Bronchial epithelial cell (primary cell): ENCODE measurements around the gene DOCK11. TPM values are rescaled to one million over a fixed set of nuclear protein-coding genes. Genes with fewer than 3 reads are reported as not detected.

ENCODE experiments used
- DNase-seq: peaks from one replicate; pipeline ENCODE4 v3.0.0-alpha.2; 2010; ENCODE audit warnings: low read depth
- FAIRE-seq: peaks from 2 replicates; lab custom pipeline; 2011; peaks lifted over from hg19 to GRCh38; lab: Jason Lieb, UNC
- H3K27me3 ChIP-seq: 2 replicates; pipeline ENCODE4 v1.5.1; 2011; ENCODE audit warnings: low read length; ENCODE audit not compliant: control insufficient read depth, insufficient read depth
- H3K36me3 ChIP-seq: 2 replicates; pipeline ENCODE4 v1.5.1; 2011; ENCODE audit warnings: low read length; ENCODE audit not compliant: control insufficient read depth, insufficient read depth
- H3K4me3 ChIP-seq: 2 replicates; pipeline ENCODE4 v1.5.1; 2011; ENCODE audit warnings: mild to moderate bottlenecking, low read depth, low read length, control low read depth
- total RNA-seq: library from RNA; depleted of rRNA; stranded (reverse); fragments of >200 nt; gene quantifications from 2 replicates; pipeline ENCODE4 v1.2.1, GENCODE V29; 2014
- TF ChIP-seq, protein P1 (sequence below): IDR thresholded peaks from 2 replicates; pipeline ENCODE4 v1.5.1; 2011; ENCODE audit warnings: mild to moderate bottlenecking, moderate library complexity, low read length, control low read depth, inconsistent platforms; ENCODE audit not compliant: insufficient read depth, severe bottlenecking

The DOCK11 gene
- total RNA-seq, 1 donor from 2014 or later: 0.26 TPM

DNA sequence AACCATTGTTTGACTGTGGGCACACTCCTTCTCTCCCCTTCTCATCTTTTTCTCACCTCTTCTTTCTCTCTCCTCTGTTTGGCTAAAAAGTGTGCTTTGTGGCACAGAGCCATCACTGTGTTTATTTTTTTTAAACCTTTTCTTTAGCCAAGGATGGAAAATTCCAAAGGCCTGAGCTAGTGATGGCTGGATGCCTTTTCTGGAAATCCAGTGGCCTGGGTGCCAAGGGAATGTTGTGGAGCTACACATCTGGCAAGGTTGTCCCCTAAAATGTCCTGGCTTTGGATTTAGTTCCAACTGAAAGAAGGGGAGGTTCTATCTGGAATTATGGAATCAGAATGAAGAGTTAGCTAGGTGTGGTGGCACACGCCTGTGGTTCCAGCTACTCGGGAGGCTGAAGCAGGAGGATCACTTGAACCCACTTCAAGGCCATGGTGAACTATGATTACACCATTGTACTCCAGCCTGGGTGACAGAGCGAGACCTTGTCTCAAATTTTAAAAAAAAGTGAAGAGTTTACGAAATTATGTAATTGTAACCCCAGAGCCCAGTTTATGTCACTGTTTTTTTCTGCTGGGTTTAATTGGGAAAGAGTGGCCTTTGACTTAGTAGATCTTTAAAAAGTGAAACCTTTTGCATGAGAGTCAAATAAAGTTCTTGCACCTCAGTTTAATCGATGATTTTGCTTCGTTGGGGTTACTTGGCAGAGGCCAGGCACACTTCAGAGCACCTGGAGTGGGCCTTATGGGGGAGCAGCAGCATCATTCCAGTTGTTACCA lies 17.7 kb downstream of the DOCK11 start:
- DNase-seq: no peak
- Histone ChIP-seq H3K4me3 (no peak overlapping the region), H3K36me3 (no peaks in the 10 kb centered on the region), H3K27me3 (no peaks in the 10 kb centered on the region)
- FAIRE-seq: no peak
- TF ChIP-seq, protein P1, sequence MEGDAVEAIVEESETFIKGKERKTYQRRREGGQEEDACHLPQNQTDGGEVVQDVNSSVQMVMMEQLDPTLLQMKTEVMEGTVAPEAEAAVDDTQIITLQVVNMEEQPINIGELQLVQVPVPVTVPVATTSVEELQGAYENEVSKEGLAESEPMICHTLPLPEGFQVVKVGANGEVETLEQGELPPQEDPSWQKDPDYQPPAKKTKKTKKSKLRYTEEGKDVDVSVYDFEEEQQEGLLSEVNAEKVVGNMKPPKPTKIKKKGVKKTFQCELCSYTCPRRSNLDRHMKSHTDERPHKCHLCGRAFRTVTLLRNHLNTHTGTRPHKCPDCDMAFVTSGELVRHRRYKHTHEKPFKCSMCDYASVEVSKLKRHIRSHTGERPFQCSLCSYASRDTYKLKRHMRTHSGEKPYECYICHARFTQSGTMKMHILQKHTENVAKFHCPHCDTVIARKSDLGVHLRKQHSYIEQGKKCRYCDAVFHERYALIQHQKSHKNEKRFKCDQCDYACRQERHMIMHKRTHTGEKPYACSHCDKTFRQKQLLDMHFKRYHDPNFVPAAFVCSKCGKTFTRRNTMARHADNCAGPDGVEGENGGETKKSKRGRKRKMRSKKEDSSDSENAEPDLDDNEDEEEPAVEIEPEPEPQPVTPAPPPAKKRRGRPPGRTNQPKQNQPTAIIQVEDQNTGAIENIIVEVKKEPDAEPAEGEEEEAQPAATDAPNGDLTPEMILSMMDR: no peak

DNA sequence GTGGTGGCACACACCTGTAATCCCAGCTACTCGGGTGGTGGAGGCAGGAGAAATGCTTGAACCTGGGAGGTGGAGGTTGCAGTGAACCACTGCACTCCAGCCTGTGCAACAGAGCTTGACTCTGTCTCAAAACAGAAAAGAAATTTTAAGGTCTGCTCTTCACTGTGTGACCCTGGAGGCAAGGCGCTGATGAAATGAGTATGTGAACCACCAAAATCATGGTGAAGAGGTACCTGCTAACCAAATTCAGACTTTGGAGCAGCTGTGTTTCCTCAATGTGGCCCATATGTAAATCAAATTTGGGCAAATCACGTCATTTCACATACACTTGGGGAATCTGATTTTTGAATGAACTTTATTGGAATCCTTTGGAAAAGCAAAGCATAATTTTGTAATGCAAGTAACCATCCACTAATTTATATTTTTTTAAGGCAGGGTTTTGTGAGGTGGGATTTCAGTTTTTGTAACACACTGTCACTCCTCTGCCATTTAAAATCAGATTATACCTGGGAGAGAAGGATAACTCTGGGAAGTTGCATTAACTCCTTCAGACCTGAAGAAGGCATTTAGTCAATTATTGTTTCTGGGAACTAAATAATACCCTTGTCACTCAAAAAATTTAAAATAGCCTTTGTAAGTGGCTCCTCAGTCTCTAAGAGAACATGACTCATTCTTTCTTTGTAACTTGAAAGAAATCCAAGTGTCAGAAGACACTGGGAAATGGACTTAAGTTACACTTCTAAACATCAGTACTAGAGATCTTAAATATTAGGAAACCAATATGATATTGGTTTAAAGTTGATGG lies 24.0 kb downstream of the DOCK11 start:
- H3K36me3 ChIP-seq: no peaks in the 10 kb centered on the region
- H3K4me3 ChIP-seq: no peak overlapping the region
- TF ChIP-seq, protein P1: no peak
- H3K27me3 ChIP-seq: no peaks in the 10 kb centered on the region
- FAIRE-seq: no peak
- DNase-seq: peak; percentile 49

DNA sequence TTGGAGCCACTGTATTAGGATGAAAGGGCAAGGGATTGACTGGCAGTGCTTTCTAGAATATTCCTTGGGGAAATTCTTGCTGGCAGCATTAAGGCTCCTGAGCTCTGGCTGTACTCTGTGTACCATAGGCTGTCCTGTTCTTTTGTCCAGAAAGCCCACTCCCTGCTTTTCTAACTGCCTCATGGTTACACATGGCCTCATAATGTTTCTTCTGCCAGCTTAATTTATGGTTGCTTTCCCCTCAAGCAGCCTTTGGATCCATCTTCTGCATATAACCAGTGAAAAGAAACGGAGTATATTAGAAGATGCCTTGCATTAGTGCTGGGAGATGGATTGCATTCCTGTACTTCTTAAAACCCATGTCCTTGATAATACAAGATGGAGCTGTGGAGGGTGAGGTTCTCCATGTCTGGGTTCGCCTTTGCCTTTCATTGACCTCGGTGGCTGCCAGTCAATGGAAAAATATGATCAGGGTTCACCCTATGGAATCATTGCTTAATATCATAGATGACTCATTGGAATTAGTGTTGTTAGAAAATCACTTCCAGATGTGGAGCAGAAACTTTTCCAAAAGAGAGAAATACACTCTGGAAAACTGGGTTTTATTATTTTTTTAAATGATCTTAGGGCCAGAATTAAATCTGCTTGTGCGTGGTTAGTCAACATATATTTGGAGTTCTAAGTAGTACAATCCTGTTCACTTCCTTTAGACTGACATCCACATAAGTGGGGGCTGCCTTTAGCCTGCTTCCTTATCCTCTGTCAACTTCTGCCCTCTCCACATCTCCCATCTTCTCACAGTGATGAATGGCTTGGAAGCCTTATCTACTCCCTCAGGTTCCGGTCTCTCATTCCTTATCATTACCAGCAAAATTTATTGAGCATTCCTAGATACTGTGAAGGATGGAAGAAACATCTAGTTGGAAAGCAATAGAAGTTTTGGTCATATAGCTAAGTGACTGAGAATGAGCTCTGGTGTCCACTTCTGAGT lies 24.9 kb downstream of the DOCK11 start:
- H3K27me3 ChIP-seq: no peaks in the 10 kb centered on the region
- FAIRE-seq (no peak), DNase-seq (peak; percentile 56)
- no peak overlapping the region for H3K4me3 ChIP-seq
- TF ChIP-seq, protein P1: no peak
- no peaks in the 10 kb centered on the region for H3K36me3 ChIP-seq

DNA sequence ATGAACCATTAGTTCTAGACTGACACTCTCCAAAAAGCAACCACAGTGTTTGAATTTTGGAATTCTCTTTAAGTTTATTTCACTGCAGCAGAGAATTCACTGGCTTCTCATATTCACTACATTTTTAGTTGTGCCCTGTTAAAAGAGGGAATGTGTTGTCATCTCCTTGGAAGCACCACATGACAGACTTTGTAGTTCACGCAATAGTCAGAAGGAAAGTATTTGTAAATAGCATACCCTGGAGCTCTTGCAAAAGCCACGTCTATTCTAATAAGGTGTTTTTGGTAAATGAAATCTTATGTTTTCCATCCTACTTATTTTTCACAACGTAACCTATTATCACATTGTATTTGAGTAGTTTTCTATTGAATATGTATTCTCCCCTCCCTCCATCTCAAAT lies 25.8 kb downstream of the DOCK11 start:
- Histone ChIP-seq H3K4me3 (no peak overlapping the region), H3K36me3 (no peaks in the 10 kb centered on the region), H3K27me3 (no peaks in the 10 kb centered on the region)
- TF ChIP-seq, protein P1: no peak
- no peak for FAIRE-seq
- DNase-seq: no peak

DNA sequence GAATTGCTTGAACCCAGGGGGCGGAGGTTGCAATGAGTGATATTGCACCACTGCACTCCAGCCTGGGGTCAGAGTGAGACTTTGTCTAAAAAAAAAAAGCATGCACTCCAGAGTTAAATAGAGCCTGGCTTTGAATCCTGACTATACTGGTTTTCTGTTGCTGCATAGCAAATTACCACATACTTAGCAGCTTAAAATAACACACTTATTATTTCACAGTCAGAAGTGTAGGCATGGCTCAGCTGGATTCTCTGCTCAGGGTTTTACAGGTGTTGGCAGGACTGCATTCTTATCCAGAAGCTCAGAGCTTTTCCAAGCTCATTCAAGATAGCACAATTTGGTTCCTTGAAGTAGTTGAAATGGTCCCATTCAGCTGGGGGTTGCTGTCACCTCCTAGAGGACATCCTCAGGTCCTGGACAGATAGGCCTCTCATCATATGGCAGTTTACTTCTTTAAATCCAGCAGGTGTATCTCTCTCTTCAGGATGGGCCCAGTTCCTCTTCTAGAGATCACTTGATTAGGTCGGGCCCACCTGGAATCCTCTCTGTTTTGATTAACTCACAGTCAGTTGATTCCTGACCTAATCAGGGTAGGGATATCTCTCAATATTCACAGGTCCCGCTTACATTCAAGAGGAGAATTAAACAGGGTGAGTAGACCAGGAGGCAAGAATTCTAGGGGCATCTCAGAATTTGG lies 26.8 kb downstream of the DOCK11 start:
- Histone ChIP-seq H3K4me3 (no peak overlapping the region), H3K27me3 (no peaks in the 10 kb centered on the region), H3K36me3 (no peaks in the 10 kb centered on the region)
- DNase-seq: no peak
- TF ChIP-seq, protein P1: no peak
- FAIRE-seq: no peak
